ENCODE measurements around the gene GRID2. TPM values are rescaled to one million over a fixed set of nuclear protein-coding genes. Genes with fewer than 3 reads are reported as not detected.

The GRID2 gene
- total and polyA plus RNA-seq, 9 of the 15 experiments (the other 6 are each of a cell fraction or from before 2014, with no cell fraction given): 0.04 TPM; not detected in 7

DNA sequence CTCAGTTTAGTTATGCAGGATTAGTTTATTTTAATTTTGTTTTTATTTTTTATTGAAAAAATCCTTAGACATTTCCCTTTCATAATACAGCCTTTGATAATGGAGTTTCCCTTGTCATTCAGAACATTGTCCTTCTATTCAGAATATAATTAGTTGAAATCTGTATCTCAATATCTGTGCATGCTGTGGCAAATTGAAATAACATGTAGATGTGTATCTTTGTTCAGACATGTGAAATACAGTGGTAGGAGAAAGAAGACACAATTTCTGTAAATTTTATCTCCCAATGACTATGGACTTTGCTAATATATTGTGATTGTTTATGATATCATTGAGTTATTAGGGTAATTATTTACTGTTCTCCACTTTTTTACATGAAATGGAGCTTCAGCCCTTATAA lies 353.9 kb downstream of the GRID2 start:
- POLR2A ChIA-PET: no interaction called here
- no peak overlapping the region for H2AFZ ChIP-seq (ENCODE audit: low read depth, low read length)
- H3K9me3 ChIP-seq (replicated peaks; ENCODE audit: control insufficient read depth, insufficient read depth, low read depth, low read length): no peaks in the 10 kb centered on the region
- no peak for TF ChIP-seq ZNF384 (IDR thresholded peaks at IDR 0.05; ENCODE audit: low read depth, low read length)
- ATAC-seq: no peak
- no peak for FAIRE-seq
- H3K79me2 ChIP-seq (ENCODE audit: control insufficient read depth, insufficient read depth, low read length): no peaks in the 10 kb centered on the region
- no peaks in the 10 kb centered on the region for H3K36me3 ChIP-seq (ENCODE audit: control insufficient read depth, insufficient read depth, low read length)
- no peaks in the 10 kb centered on the region for H3K9me1 ChIP-seq (ENCODE audit: control insufficient read depth, insufficient read depth, low read length)
- H3K4me3 ChIP-seq: no peak overlapping the region
- H3K27me3 ChIP-seq (ENCODE audit: control insufficient read depth in 2 of 2, insufficient read depth in 2 of 2, low read length in 2 of 2): no peaks in the 10 kb centered on the region
- intact Hi-C loops (cut with micrococcal nuclease) (no loop called here), in situ Hi-C loops (cut with MboI) (no loop called here)
- H3K4me2 ChIP-seq (ENCODE audit: insufficient read depth, low read length): no peak overlapping the region
- BruUV-seq (replicated peaks): no TSS peak
- H3K4me1 ChIP-seq (replicated peaks in 1 of 2; ENCODE audit: control insufficient read depth in 2 of 2, insufficient read depth in 2 of 2, low read length in 2 of 2): no peaks in the 10 kb centered on the region
- CTCF ChIA-PET (ENCODE audit: low intra/inter-chr PET ratio): no interaction called here
- no peak for DNase-seq (ENCODE audit: extremely low read depth in 1 of 4, low spot score in 3 of 4)
- no peak overlapping the region for H3K27ac ChIP-seq (ENCODE audit: extremely low read depth, low read depth, low read length)
- no peaks in the 10 kb centered on the region for H4K20me1 ChIP-seq (replicated peaks; ENCODE audit: control insufficient read depth, insufficient read depth, low read length)
- no peak overlapping the region for H3K9ac ChIP-seq (ENCODE audit: insufficient read depth in 1 of 2, low read depth in 2 of 2, low read length in 2 of 2)

DNA sequence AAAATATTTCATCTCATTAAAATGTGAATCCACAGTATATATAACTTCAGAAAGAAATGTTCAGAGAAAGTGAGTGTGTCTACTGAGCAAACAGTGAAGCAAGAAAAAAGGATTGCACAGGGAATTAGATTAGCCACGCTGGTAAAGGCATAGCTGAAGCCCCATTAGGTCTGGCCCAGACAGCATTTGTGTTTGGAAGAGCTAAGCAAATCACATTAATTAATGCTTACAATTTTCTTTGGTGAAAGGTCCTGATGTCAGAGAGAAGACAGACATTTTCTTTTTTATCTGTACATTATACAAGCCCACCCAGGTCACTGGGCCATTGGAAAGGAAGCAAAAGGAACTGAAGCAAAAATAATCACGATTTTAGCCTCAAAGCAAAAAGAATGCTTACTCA lies 354.6 kb downstream of the GRID2 start:
- Histone ChIP-seq H3K9me3 (replicated peaks; ENCODE audit: control insufficient read depth, insufficient read depth, low read depth, low read length) (no peaks in the 10 kb centered on the region), H3K27ac (ENCODE audit: extremely low read depth, low read depth, low read length) (no peak overlapping the region), H3K9ac (ENCODE audit: insufficient read depth in 1 of 2, low read depth in 2 of 2, low read length in 2 of 2) (no peak overlapping the region), H3K4me3 (no peak overlapping the region), H3K79me2 (ENCODE audit: control insufficient read depth, insufficient read depth, low read length) (no peaks in the 10 kb centered on the region), H3K9me1 (ENCODE audit: control insufficient read depth, insufficient read depth, low read length) (no peaks in the 10 kb centered on the region), H3K4me2 (ENCODE audit: insufficient read depth, low read length) (no peak overlapping the region), H2AFZ (ENCODE audit: low read depth, low read length) (no peak overlapping the region), H3K36me3 (ENCODE audit: control insufficient read depth, insufficient read depth, low read length) (no peaks in the 10 kb centered on the region), H4K20me1 (replicated peaks; ENCODE audit: control insufficient read depth, insufficient read depth, low read length) (no peaks in the 10 kb centered on the region), H3K27me3 (ENCODE audit: control insufficient read depth in 2 of 2, insufficient read depth in 2 of 2, low read length in 2 of 2) (no peaks in the 10 kb centered on the region), H3K4me1 (replicated peaks in 1 of 2; ENCODE audit: control insufficient read depth in 2 of 2, insufficient read depth in 2 of 2, low read length in 2 of 2) (no peaks in the 10 kb centered on the region)
- ATAC-seq (no peak), FAIRE-seq (no peak), DNase-seq (ENCODE audit: extremely low read depth in 1 of 4, low spot score in 3 of 4) (no peak)
- intact Hi-C loops (cut with micrococcal nuclease): no loop called here
- in situ Hi-C loops (cut with MboI): no loop called here
- ChIA-PET POLR2A (no interaction called here), CTCF (ENCODE audit: low intra/inter-chr PET ratio) (no interaction called here)
- no TSS peak for BruUV-seq (replicated peaks)
- 0% methylated on average over 2 of the region's 2 CpGs for WGBS (ENCODE audit: insufficient coverage, low coverage, missing lambda C conversion rate)
- TF ChIP-seq MCM2 (IDR thresholded peaks at IDR 0.05; ENCODE audit: low read depth) (no peak), CBX8 (IDR thresholded peaks at IDR 0.05; ENCODE audit: borderline replicate concordance, extremely low read depth, low read depth, low read length, poor library complexity, severe bottlenecking) (no peak), ELF4 (CRISPR knock-in tag; IDR thresholded peaks at IDR 0.05) (no peak), TRIM24 (IDR thresholded peaks at IDR 0.05) (no peak), NFXL1 (CRISPR knock-in tag; IDR thresholded peaks at IDR 0.05) (no peak), KAT7 (CRISPR knock-in tag; IDR thresholded peaks at IDR 0.05; ENCODE audit: borderline replicate concordance) (no peak), ZNF696 (CRISPR knock-in tag; conservative IDR thresholded peaks at IDR 0.05) (no peak)
- TF ChIP-seq, protein P1, sequence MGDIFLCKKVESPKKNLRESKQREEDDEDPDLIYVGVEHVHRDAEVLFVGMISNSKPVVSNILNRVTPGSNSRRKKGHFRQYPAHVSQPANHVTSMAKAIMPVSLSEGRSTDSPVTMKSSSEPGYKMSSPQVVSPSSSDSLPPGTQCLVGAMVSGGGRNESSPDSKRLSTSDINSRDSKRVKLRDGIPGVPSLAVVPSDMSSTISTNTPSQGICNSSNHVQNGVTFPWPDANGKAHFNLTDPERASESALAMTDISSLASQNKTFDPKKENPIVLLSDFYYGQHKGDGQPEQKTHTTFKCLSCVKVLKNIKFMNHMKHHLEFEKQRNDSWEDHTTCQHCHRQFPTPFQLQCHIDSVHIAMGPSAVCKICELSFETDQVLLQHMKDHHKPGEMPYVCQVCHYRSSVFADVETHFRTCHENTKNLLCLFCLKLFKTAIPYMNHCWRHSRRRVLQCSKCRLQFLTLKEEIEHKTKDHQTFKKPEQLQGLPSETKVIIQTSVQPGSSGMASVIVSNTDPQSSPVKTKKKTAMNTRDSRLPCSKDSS (IDR thresholded peaks at IDR 0.05; ENCODE audit: low read depth, partially characterized antibody): no peak
